Measurements from ENCODE around the gene YEATS2.
A peak's percentile ranks its signal among the peaks of the same experiment; 100 is the strongest.

The YEATS2 gene

GRCh38 chr3:183824761-183825455, 127.3 kb downstream of the YEATS2 start (continued):
- TF ChIP-seq KLF8 (tag by site-specific recombination; IDR thresholded peaks at IDR 0.05) (no peak; the same call in 1 of the 2 replicates), ZNF654 (tag by site-specific recombination; IDR thresholded peaks at IDR 0.05; ENCODE audit: low read depth) (no peak), ZFP69B (tag by site-specific recombination; IDR thresholded peaks at IDR 0.05) (no peak), ZNF561 (tag by site-specific recombination; IDR thresholded peaks at IDR 0.05; ENCODE audit: borderline replicate concordance) (no peak), ZFP37 (tag by site-specific recombination; IDR thresholded peaks at IDR 0.05) (no peak), ZNF747 (tag by site-specific recombination; IDR thresholded peaks at IDR 0.05) (no peak), ZNF645 (tag by site-specific recombination; IDR thresholded peaks at IDR 0.05) (no peak), TCF7L2 (IDR thresholded peaks at IDR 0.05; ENCODE audit: borderline replicate concordance, low read depth, low read length) (no peak), ZNF155 (tag by site-specific recombination; IDR thresholded peaks at IDR 0.05) (no peak), ZNF175 (tag by site-specific recombination; IDR thresholded peaks at IDR 0.05) (no peak), KLF17 (tag by site-specific recombination; IDR thresholded peaks at IDR 0.05) (no peak), SALL2 (tag by site-specific recombination; IDR thresholded peaks at IDR 0.05; ENCODE audit: borderline replicate concordance) (no peak), PATZ1 (tag by site-specific recombination; IDR thresholded peaks at IDR 0.05) (peak; percentile 69), ZNF280C (tag by site-specific recombination; IDR thresholded peaks at IDR 0.05) (no peak), ZFP41 (tag by site-specific recombination; IDR thresholded peaks at IDR 0.05; ENCODE audit: borderline replicate concordance) (no peak), ZNF623 (tag by site-specific recombination; IDR thresholded peaks at IDR 0.05) (no peak), ZNF132 (tag by site-specific recombination; IDR thresholded peaks at IDR 0.05; ENCODE audit: borderline replicate concordance) (no peak), EGR2 (tag by site-specific recombination; IDR thresholded peaks at IDR 0.05; ENCODE audit: low read depth) (peak; percentile 90), BCL6B (tag by site-specific recombination; IDR thresholded peaks at IDR 0.05) (no peak), ZNF776 (tag by site-specific recombination; IDR thresholded peaks at IDR 0.05; ENCODE audit: borderline replicate concordance) (no peak), YY1 (tag by site-specific recombination; IDR thresholded peaks at IDR 0.05) (no peak), ZNF335 (tag by site-specific recombination; conservative IDR thresholded peaks at IDR 0.05) (peak; percentile 87), ZFHX2 (tag by site-specific recombination; conservative IDR thresholded peaks at IDR 0.05) (peak; percentile 98), ZNF549 (tag by site-specific recombination; IDR thresholded peaks at IDR 0.05) (no peak), ZBTB26 (tag by site-specific recombination; optimal IDR thresholded peaks at IDR 0.05) (peak; percentile 86), ZNF184 (tag by site-specific recombination; IDR thresholded peaks at IDR 0.05) (no peak), ZNF621 (tag by site-specific recombination; IDR thresholded peaks at IDR 0.05) (no peak), ZNF701 (tag by site-specific recombination; IDR thresholded peaks at IDR 0.05) (no peak), ZNF302 (tag by site-specific recombination; IDR thresholded peaks at IDR 0.05; ENCODE audit: low read depth) (no peak), ZNF560 (tag by site-specific recombination; IDR thresholded peaks at IDR 0.05; ENCODE audit: borderline replicate concordance) (no peak), ZSCAN23 (tag by site-specific recombination; IDR thresholded peaks at IDR 0.05) (no peak), ZNF580 (tag by site-specific recombination; IDR thresholded peaks at IDR 0.05) (no peak)
